K562 (cell line): ENCODE results near the gene OR5AC2. TPM values are rescaled to one million over a fixed set of nuclear protein-coding genes. Genes with fewer than 3 reads are reported as not detected.

ENCODE experiments used
- ATAC-seq: fragments of 200-7000 bp; cut with Tn5 transposase; 3 replicates; pipeline ENCODE4 v1.9.1; 2020; ENCODE audit warnings: moderate library complexity
- BruUV-seq: library from RNA; stranded (reverse); fragments of 400-500 nt; replicated peaks from 2 replicates; lab custom pipeline; 2021; lab: Mats Ljungman, UMichigan
- CTCF ChIA-PET: fragments of 300-600 bp; formaldehyde crosslinking; extraction: SDS; loops from one replicate; lab custom pipeline; 2021; ENCODE audit warnings: low intra/inter-chr PET ratio; lab: Yijun Ruan, JAX
- POLR2A ChIA-PET: fragments of 300-600, 350-650 bp; sonication (Branson Sonifier 250); formaldehyde crosslinking; extraction: SDS; loops from one replicate; lab custom pipeline; 2021; ENCODE audit warnings: antibody characterized with exemption, inconsistent platforms; lab: Yijun Ruan, JAX
- DNase-seq, 4 experiments: peaks; one replicate each; pipeline versions ENCODE4 v3.0.0 to v3.0.0-alpha.2; 2011 to 2018; ENCODE audit warnings: low spot score in 3 of 4, mixed read lengths in 3 of 4; ENCODE audit errors: extremely low read depth in 1 of 4
- FAIRE-seq: peaks from 2 replicates; lab custom pipeline; 2011; peaks lifted over from hg19 to GRCh38; lab: Jason Lieb, UNC
- H2AFZ ChIP-seq: 2 replicates; pipeline ENCODE4 v1.6.0; 2011; ENCODE audit warnings: low read depth, low read length, control low read depth, inconsistent platforms
- H3K27ac ChIP-seq: fragments of 200-600 bp; 3 replicates; pipeline ENCODE4 v1.8.0; 2011; ENCODE audit warnings: low read depth, mild to moderate bottlenecking, control low read depth, inconsistent platforms, low read length, moderate library complexity, mixed read lengths; ENCODE audit errors: extremely low read depth
- H3K27me3 ChIP-seq, 2 experiments: fragments of 300-600 bp in 1 of 2; 2 replicates in 1 of 2; 3 replicates in 1 of 2; pipeline versions ENCODE4 v1.6.0 to v1.8.0; 2011; ENCODE audit warnings: inconsistent platforms in 2 of 2, low read length in 2 of 2, mild to moderate bottlenecking in 1 of 2, mixed read lengths in 1 of 2, moderate library complexity in 1 of 2; ENCODE audit not compliant: control insufficient read depth in 2 of 2, insufficient read depth in 2 of 2
- H3K36me3 ChIP-seq: fragments of 300-600 bp; 3 replicates; pipeline ENCODE4 v1.8.0; 2011; ENCODE audit warnings: mild to moderate bottlenecking, low read length, inconsistent platforms; ENCODE audit not compliant: control insufficient read depth, insufficient read depth
- H3K4me1 ChIP-seq, 2 experiments: fragments of 200-600 bp in 1 of 2; replicated peaks in 1 of 2; 2 replicates in 1 of 2; 3 replicates in 1 of 2; pipeline versions ENCODE4 v1.5.1 to v1.8.0; 2011; ENCODE audit warnings: inconsistent platforms in 2 of 2, low read length in 2 of 2, mild to moderate bottlenecking in 1 of 2, mixed read lengths in 1 of 2, moderate library complexity in 1 of 2; ENCODE audit not compliant: control insufficient read depth in 2 of 2, insufficient read depth in 2 of 2
- H3K4me2 ChIP-seq: 2 replicates; pipeline ENCODE4 v1.6.1; 2011; ENCODE audit warnings: low read length, control low read depth, inconsistent platforms, mixed read lengths; ENCODE audit not compliant: insufficient read depth
- H3K4me3 ChIP-seq: fragments of 200-600 bp; sonication (generic), shearing (Covaris generic); 2 replicates; pipeline ENCODE4 v1.5.1; 2016; ENCODE audit warnings: control low read depth, inconsistent platforms
- H3K79me2 ChIP-seq: fragments of 200-600 bp; 3 replicates; pipeline ENCODE4 v1.8.0; 2011; ENCODE audit warnings: low read length, inconsistent platforms; ENCODE audit not compliant: control insufficient read depth, insufficient read depth
- H3K9ac ChIP-seq, 2 experiments: 2 replicates each; pipeline versions ENCODE4 v1.6.0 to v1.6.1; 2011; ENCODE audit warnings: low read depth in 2 of 2, low read length in 2 of 2, control low read depth in 1 of 2, inconsistent platforms in 1 of 2, mild to moderate bottlenecking in 1 of 2, mixed read lengths in 1 of 2; ENCODE audit not compliant: insufficient read depth in 1 of 2
- H3K9me1 ChIP-seq: one replicate; pipeline ENCODE4 v1.6.0; 2011; ENCODE audit warnings: inconsistent platforms, mild to moderate bottlenecking, low read length, moderate library complexity; ENCODE audit not compliant: control insufficient read depth, insufficient read depth
- H3K9me3 ChIP-seq: replicated peaks from 2 replicates; pipeline ENCODE4 v1.5.1; 2011; ENCODE audit warnings: low read depth, low read length, inconsistent platforms; ENCODE audit not compliant: control insufficient read depth, insufficient read depth
- H4K20me1 ChIP-seq: replicated peaks from 2 replicates; pipeline ENCODE4 v1.6.1; 2011; ENCODE audit warnings: low read length, inconsistent platforms, mixed read lengths; ENCODE audit not compliant: control insufficient read depth, insufficient read depth
- ASH1L ChIP-seq: fragments of 450-650 bp; IDR thresholded peaks from 2 replicates; pipeline ENCODE4 v1.6.1; 2018; ENCODE audit warnings: borderline replicate concordance, mild to moderate bottlenecking, low read depth; ENCODE audit not compliant: partially characterized antibody
- IRF1 ChIP-seq: sonication (generic); formaldehyde crosslinking; IDR thresholded peaks from 2 replicates; pipeline ENCODE4 v1.8.0; 2022; ENCODE audit warnings: missing genetic modification reagents, mild to moderate bottlenecking, borderline replicate concordance
- TEAD1 ChIP-seq, 2 experiments: fragments of 450-650 bp in 1 of 2; sonication (generic) in 1 of 2; formaldehyde crosslinking; IDR thresholded peaks; 2 replicates each; pipeline versions ENCODE4 v1.4.0 to v1.8.0; 2020 to 2022; ENCODE audit warnings: mild to moderate bottlenecking in 2 of 2, missing genetic modification reagents in 1 of 2
- WGBS: fragments of 100-300 bp; shearing (Covaris generic); methylation state at CpG from one replicate; pipeline ENCODE4 v1.1.6; 2016; ENCODE audit warnings: low coverage, mixed read lengths; ENCODE audit not compliant: insufficient coverage; ENCODE audit errors: missing lambda C conversion rate; 5-methylcytosine and 5-hydroxymethylcytosine counted together
- in situ Hi-C: fragments of 300-500 bp; cut with MboI; formaldehyde crosslinking; loops from 4 replicates; pipeline ENCODE4 v1.15.0; 2018; ENCODE audit warnings: inconsistent platforms, mixed read lengths
- intact Hi-C: fragments of 100-400 bp; cut with micrococcal nuclease; formaldehyde crosslinking; loops from 2 replicates; pipeline ENCODE4 v1.14.2; 2022
- polyA plus RNA-seq, 8 experiments: library from polyadenylated mRNA; depleted of rRNA in 4 of 8; stranded (reverse) in 5 of 8; unstranded in 3 of 8; fragments of >200 nt; fragmentation: Nextera tagmentation in 2 of 8; fragmentation: Illumina TruSeq in 1 of 8; extraction: Ambion mirVana in 2 of 8; extraction: Trizol in 1 of 8; gene quantifications; 2 replicates each; pipeline versions ENCODE4 v1.2.1 to v1.2.3, GENCODE V29; 2011 to 2014; ENCODE audit warnings: inconsistent platforms in 1 of 8, missing spikeins in 1 of 8
- total RNA-seq, 7 experiments: library from RNA; depleted of rRNA in 6 of 7; stranded (reverse); fragments of >200 nt in 6 of 7; fragmentation: Illumina TruSeq in 2 of 7; extraction: Trizol in 2 of 7; gene quantifications; 2 replicates each; pipeline versions ENCODE4 v1.2.1 to v1.2.3, GENCODE V29; 2011 to 2021; ENCODE audit warnings: low replicate concordance in 1 of 7
- TF ChIP-seq, protein P1 (sequence below): fragments of 250-450 bp; sonication (Bioruptor Pico); IDR thresholded peaks from 2 replicates; pipeline ENCODE4 v1.9.0; 2021; ENCODE audit warnings: mild to moderate bottlenecking, inconsistent platforms
- TF ChIP-seq, protein P2 (sequence below): fragments of 250-450 bp; sonication (Bioruptor Pico); IDR thresholded peaks from 2 replicates; pipeline ENCODE4 v1.4.0; 2020; ENCODE audit warnings: mild to moderate bottlenecking, moderate library complexity, borderline replicate concordance

OR5AC2 gene
- total and polyA plus RNA-seq, 9 of the 15 experiments (the other 6 are each of a cell fraction or from before 2014, with no cell fraction given): not detected

- ATAC-seq (no peak), FAIRE-seq (no peak), DNase-seq (no peak)
- Histone ChIP-seq H3K9me1 (no peaks in the 10 kb centered on the region), H3K27ac (no peak overlapping the region), H3K36me3 (no peaks in the 10 kb centered on the region), H4K20me1 (no peaks in the 10 kb centered on the region), H2AFZ (no peak overlapping the region), H3K9me3 (no peaks in the 10 kb centered on the region), H3K27me3 (no peaks in the 10 kb centered on the region), H3K4me1 (no peaks in the 10 kb centered on the region), H3K4me2 (no peak overlapping the region), H3K4me3 (no peak overlapping the region), H3K79me2 (no peaks in the 10 kb centered on the region), H3K9ac (no peak overlapping the region)
- POLR2A ChIA-PET: interaction anchor here (0.7 kb wide), 1 partner anchor 365 kb away, joined by 3 read pairs; no protein-coding TSS in a partner anchor
- in situ Hi-C loops (loop anchor here (25.0 kb wide), 1 partner anchor 774 kb away; no protein-coding TSS in a partner anchor), intact Hi-C loops (loop anchor here (2.0 to 10.0 kb wide), 3 partner anchors 557 to 957 kb away; partner anchors contain the start of gene CPOX)
- CTCF ChIA-PET: no interaction called here
- 0% methylated on average over 3 of the region's 3 CpGs for WGBS
- TF ChIP-seq, protein P1, sequence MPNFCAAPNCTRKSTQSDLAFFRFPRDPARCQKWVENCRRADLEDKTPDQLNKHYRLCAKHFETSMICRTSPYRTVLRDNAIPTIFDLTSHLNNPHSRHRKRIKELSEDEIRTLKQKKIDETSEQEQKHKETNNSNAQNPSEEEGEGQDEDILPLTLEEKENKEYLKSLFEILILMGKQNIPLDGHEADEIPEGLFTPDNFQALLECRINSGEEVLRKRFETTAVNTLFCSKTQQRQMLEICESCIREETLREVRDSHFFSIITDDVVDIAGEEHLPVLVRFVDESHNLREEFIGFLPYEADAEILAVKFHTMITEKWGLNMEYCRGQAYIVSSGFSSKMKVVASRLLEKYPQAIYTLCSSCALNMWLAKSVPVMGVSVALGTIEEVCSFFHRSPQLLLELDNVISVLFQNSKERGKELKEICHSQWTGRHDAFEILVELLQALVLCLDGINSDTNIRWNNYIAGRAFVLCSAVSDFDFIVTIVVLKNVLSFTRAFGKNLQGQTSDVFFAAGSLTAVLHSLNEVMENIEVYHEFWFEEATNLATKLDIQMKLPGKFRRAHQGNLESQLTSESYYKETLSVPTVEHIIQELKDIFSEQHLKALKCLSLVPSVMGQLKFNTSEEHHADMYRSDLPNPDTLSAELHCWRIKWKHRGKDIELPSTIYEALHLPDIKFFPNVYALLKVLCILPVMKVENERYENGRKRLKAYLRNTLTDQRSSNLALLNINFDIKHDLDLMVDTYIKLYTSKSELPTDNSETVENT: no peak
- TF ChIP-seq, protein P2, sequence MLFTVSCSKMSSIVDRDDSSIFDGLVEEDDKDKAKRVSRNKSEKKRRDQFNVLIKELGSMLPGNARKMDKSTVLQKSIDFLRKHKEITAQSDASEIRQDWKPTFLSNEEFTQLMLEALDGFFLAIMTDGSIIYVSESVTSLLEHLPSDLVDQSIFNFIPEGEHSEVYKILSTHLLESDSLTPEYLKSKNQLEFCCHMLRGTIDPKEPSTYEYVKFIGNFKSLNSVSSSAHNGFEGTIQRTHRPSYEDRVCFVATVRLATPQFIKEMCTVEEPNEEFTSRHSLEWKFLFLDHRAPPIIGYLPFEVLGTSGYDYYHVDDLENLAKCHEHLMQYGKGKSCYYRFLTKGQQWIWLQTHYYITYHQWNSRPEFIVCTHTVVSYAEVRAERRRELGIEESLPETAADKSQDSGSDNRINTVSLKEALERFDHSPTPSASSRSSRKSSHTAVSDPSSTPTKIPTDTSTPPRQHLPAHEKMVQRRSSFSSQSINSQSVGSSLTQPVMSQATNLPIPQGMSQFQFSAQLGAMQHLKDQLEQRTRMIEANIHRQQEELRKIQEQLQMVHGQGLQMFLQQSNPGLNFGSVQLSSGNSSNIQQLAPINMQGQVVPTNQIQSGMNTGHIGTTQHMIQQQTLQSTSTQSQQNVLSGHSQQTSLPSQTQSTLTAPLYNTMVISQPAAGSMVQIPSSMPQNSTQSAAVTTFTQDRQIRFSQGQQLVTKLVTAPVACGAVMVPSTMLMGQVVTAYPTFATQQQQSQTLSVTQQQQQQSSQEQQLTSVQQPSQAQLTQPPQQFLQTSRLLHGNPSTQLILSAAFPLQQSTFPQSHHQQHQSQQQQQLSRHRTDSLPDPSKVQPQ (CRISPR knock-in tag): no peak
- TF ChIP-seq ASH1L (no peak), IRF1 (CRISPR knock-in tag) (no peak), TEAD1 (CRISPR knock-in tag; IDR thresholded peaks at IDR 0.05) (no peak)
- no TSS peak for BruUV-seq
Measured at GRCh38 chr3:98038286-98038685, 48.7 kb upstream of the OR5AC2 start.
